GM12801 (cell line): ENCODE measurements around the gene RBM4B.

Source experiments
- CTCF ChIP-seq: IDR thresholded peaks from one replicate; pipeline ENCODE4 v1.5.1; 2011; ENCODE audit warnings: control low read depth; ENCODE audit not compliant: insufficient read length; ENCODE audit errors: extremely low read depth

RBM4B gene

DNA sequence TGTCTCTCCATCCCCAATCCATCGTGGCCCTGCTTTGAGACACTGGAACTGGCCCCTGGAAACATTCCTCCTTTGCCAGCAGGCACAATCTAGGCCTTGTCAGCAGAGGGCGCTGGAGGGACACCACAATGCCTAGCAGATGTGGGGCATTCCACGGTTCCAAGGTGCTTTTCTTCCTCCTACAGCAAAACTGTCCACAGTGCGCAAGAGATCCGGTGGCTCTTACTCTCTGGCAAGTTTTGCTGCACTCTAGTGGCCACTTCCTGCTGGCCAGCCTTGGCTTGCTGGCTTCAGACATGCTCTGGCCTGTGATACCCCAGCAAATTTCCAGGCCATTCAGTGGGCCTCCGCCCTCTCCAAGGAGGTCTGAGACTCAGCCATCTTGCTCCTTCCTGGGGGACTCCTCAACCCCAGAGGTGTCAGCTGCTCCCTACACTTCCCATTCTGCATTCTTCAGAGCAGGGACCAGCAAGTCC is 17.1 kb upstream of the RBM4B start:
- TF ChIP-seq CTCF: peak; percentile 17

GRCh38 chr11:66694056-66694410 is 16.3 kb upstream of the RBM4B start:
- TF ChIP-seq CTCF: no peak

GRCh38 chr11:66693356-66694055 is 15.8 kb upstream of the RBM4B start:
- TF ChIP-seq CTCF: no peak

- no peak for TF ChIP-seq CTCF
Observed at GRCh38 chr11:66692871-66693331, 15.2 kb upstream of the RBM4B start.

GRCh38 chr11:66692446-66692845 is 14.8 kb upstream of the RBM4B start:
- TF ChIP-seq CTCF: no peak

GRCh38 chr11:66691311-66691980 is 13.8 kb upstream of the RBM4B start:
- no peak for TF ChIP-seq CTCF

DNA sequence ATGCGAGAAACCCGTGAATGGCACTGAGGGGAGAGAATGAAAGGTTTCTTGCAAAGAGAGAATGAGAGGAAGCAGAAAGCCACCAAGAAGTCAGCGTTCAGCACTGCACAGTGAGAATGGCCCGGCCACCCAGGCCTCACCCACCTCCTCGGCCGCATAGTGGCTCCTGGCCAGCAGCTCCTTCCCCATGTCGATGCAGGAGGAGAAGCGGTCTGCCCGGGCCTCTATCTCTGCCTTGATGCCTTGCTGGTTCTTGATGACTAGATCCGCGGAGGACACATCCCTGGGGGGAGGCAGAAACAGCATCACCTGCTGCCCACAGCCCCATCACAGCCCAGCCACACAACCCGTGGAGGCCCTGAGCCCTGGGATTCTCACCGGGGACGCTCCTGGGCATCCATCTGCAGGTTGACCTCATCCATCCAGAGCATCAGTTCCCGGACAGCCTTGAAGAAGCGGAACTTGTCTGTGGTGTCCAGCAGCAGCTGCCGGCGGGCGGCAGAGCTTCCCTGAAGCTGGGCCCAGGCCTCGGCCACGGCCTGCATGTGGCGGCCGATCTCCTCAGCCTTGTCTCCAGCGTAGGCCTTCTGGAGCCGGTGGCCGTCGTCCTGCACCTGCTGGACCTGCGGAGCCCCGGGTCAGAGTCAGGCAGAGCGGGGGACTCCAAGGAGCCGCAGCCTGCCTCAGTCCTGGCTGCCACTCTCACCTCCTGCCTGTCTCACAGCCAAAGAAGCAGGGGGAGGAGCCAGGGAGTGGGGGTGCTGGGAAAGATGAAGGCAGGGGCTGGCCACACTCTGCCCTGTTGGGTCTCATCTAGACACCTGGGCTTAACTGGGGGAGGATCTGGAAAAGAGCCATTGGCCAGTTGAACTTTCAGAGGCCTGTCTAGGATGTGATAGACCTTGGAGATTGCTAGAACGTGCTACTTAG is 12.2 kb upstream of the RBM4B start:
- no peak for TF ChIP-seq CTCF
